ENCODE measurements around the gene TMEFF1. TPM values are rescaled to one million over a fixed set of nuclear protein-coding genes. Genes with fewer than 3 reads are reported as not detected.

TMEFF1 gene
- total RNA-seq, 4 donors from 2014 or later: 0.50 to 1.7 (median 0.73) TPM

GRCh38 chr9:100473276-100474081, 530 bp downstream of the TMEFF1 start:
- Histone ChIP-seq H3K4me3 (peak overlapping the region; percentile 70 to 73 (median 72)), H3K36me3 (no peaks in the 10 kb centered on the region), H3K27me3 (peaks cover 0 to 15% (median 0%) of the 10 kb centered on the region in 4 donors), H3K27ac (replicated peaks in 1 of 4) (peak overlapping the region in 1 of 4 donors; percentile 41), H3K4me1 (peaks cover 8 to 21% (median 16%) of the 10 kb centered on the region in 4 donors), H3K9me3 (no peaks in the 10 kb centered on the region)
- intact Hi-C loops (cut with DNase I): no loop called here
- no peak for DNase-seq (ENCODE audit: extremely low spot score)
- no peak for TF ChIP-seq EP300 (IDR thresholded peaks at IDR 0.05)
- WGBS: 0% methylated on average over 5 of the region's 108 CpGs

DNA sequence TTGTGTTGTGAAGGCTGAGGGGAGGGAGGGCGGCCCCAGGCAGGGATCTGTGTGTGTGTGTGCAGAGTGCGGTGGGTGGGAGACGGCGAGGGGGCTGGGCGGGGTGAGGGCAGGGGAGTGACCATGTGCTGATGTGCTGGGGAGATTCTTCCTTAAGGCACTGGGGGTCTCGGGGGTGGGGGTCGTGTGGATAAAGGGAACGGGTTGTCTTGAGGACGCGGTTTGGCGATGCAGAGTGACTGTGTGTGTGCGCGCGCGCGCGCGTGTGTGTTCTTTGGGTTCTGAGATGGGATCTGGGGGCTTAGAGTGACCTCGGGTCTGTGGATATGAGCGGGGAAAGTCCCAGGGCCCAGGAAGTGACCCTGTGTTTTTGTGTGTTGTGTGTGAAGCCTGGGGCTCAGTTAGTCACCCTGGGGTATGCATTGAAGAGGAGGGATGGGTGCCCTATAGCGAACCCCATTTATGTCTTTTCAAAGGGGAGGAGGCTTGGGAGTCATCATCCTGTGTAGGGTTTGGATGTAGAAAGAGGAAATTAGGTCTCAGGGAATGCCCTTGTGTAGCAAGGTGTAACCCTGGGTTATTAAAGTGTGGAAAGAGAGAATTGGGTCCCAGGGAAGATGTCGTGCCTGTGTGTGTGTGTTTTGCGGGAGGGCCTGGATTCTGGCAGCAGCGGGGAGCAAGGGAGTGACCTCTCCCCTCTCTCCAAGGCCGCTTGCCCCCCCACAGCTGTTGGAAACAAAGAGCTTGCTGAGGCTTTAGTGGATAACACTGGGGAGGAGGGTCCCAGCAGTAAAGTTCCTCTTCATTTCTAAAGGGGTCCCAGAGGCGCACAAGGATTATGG, 1.4 kb downstream of the TMEFF1 start:
- Histone ChIP-seq H3K9me3 (no peaks in the 10 kb centered on the region), H3K27ac (replicated peaks in 1 of 4) (no peak overlapping the region), H3K4me1 (peaks cover 8 to 21% (median 16%) of the 10 kb centered on the region in 4 donors), H3K36me3 (no peaks in the 10 kb centered on the region), H3K4me3 (peak overlapping the region; percentile 70 to 73 (median 72)), H3K27me3 (peaks cover 0 to 15% (median 0%) of the 10 kb centered on the region in 4 donors)
- 30% methylated on average over 26 of the region's 26 CpGs for WGBS
- no peak for DNase-seq (ENCODE audit: extremely low spot score)
- TF ChIP-seq, protein P1, sequence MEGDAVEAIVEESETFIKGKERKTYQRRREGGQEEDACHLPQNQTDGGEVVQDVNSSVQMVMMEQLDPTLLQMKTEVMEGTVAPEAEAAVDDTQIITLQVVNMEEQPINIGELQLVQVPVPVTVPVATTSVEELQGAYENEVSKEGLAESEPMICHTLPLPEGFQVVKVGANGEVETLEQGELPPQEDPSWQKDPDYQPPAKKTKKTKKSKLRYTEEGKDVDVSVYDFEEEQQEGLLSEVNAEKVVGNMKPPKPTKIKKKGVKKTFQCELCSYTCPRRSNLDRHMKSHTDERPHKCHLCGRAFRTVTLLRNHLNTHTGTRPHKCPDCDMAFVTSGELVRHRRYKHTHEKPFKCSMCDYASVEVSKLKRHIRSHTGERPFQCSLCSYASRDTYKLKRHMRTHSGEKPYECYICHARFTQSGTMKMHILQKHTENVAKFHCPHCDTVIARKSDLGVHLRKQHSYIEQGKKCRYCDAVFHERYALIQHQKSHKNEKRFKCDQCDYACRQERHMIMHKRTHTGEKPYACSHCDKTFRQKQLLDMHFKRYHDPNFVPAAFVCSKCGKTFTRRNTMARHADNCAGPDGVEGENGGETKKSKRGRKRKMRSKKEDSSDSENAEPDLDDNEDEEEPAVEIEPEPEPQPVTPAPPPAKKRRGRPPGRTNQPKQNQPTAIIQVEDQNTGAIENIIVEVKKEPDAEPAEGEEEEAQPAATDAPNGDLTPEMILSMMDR (IDR thresholded peaks at IDR 0.05): no peak
- TF ChIP-seq POLR2AphosphoS5 (IDR thresholded peaks at IDR 0.05): no peak
- no peak for TF ChIP-seq POLR2A (IDR thresholded peaks at IDR 0.05; ENCODE audit: low read depth)
- TF ChIP-seq EP300 (IDR thresholded peaks at IDR 0.05): no peak
- intact Hi-C loops (cut with DNase I): no loop called here

- 99% methylated on average over 4 of the region's 4 CpGs for WGBS
- H3K4me1 ChIP-seq: peaks cover 8 to 21% (median 16%) of the 10 kb centered on the region in 4 donors
- TF ChIP-seq POLR2AphosphoS5 (IDR thresholded peaks at IDR 0.05): no peak
- TF ChIP-seq, protein P1 (IDR thresholded peaks at IDR 0.05): no peak
- TF ChIP-seq EP300 (IDR thresholded peaks at IDR 0.05): no peak
- no peak for TF ChIP-seq POLR2A (IDR thresholded peaks at IDR 0.05; ENCODE audit: low read depth)
- no peaks in the 10 kb centered on the region for H3K9me3 ChIP-seq
- H3K4me3 ChIP-seq: no peak overlapping the region
- no peak for DNase-seq (ENCODE audit: extremely low spot score)
- H3K36me3 ChIP-seq: no peaks in the 10 kb centered on the region
- H3K27ac ChIP-seq (replicated peaks in 1 of 4): no peak overlapping the region
- intact Hi-C loops (cut with DNase I): no loop called here
- H3K27me3 ChIP-seq: peaks cover 0 to 15% (median 0%) of the 10 kb centered on the region in 4 donors
Measured at GRCh38 chr9:100474924-100475276, 2.0 kb downstream of the TMEFF1 start.

DNA sequence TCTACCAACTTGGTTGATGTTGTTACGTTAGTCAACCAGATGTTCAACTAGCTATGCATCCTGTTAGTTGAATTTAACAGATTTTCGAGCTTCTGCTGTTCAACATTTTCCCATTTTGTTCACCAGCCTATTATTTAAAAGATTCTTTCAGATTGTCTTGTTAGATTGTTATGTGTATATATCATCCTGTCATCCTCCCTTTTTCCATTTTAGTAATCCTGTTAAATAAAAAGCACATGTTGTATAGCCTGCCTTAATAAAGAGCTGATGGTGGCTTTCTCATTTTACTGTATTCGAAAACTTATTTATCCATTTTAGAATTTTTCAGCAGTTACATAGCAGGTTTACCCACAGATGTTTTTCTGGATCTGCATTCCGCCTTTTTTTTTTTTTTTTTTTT, 4.3 kb downstream of the TMEFF1 start:
- TF ChIP-seq POLR2AphosphoS5 (IDR thresholded peaks at IDR 0.05): no peak
- TF ChIP-seq POLR2A (IDR thresholded peaks at IDR 0.05; ENCODE audit: low read depth): no peak
- TF ChIP-seq EP300 (IDR thresholded peaks at IDR 0.05): no peak
- TF ChIP-seq, protein P1 (IDR thresholded peaks at IDR 0.05): no peak
- intact Hi-C loops (cut with DNase I): no loop called here

DNA sequence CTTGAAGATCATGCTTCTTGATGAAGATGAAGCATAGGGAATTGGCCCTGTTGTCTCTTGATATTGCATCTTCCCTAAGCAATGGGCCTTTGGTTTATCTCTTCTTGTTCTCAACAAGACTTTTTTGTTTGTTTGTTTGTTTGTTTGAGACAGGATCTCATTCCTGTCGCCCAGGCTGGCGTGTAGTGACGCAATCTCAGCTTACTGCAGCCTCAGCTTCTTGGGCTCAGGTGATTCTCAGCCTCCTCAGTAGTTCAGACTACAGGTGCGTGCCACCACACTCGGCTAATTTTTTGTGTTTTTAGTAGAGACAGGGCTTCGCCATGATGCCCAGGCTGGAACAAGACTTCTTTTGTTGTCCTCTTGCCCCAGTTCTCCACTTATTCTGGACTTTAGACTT, 5.2 kb downstream of the TMEFF1 start:
- H3K27me3 ChIP-seq: peaks cover 0 to 15% (median 0%) of the 10 kb centered on the region in 4 donors
- WGBS: 96% methylated on average over 6 of the region's 6 CpGs
- H3K36me3 ChIP-seq: no peaks in the 10 kb centered on the region
- no peaks in the 10 kb centered on the region for H3K9me3 ChIP-seq
- TF ChIP-seq POLR2A (IDR thresholded peaks at IDR 0.05; ENCODE audit: low read depth) (no peak), EP300 (IDR thresholded peaks at IDR 0.05) (no peak), POLR2AphosphoS5 (IDR thresholded peaks at IDR 0.05) (no peak)
- TF ChIP-seq, protein P1 (IDR thresholded peaks at IDR 0.05): no peak
- peaks cover 8 to 13% (median 11%) of the 10 kb centered on the region in 4 donors for H3K4me1 ChIP-seq
- H3K27ac ChIP-seq (replicated peaks in 1 of 4): no peak overlapping the region
- no peak overlapping the region for H3K4me3 ChIP-seq
- intact Hi-C loops (cut with DNase I): no loop called here
- no peak for DNase-seq (ENCODE audit: extremely low spot score)

More for the DNA sequence above, 4.3 kb downstream of the TMEFF1 start:
- DNase-seq (ENCODE audit: extremely low spot score): no peak
- no peaks in the 10 kb centered on the region for H3K36me3 ChIP-seq
- peaks cover 0 to 15% (median 0%) of the 10 kb centered on the region in 4 donors for H3K27me3 ChIP-seq
- no peak overlapping the region for H3K4me3 ChIP-seq
- 97% methylated on average over 4 of the region's 4 CpGs for WGBS
- H3K27ac ChIP-seq (replicated peaks in 1 of 4): no peak overlapping the region
- H3K4me1 ChIP-seq: peaks cover 8 to 21% (median 16%) of the 10 kb centered on the region in 4 donors
- no peaks in the 10 kb centered on the region for H3K9me3 ChIP-seq
